GM03348 (cell line): ENCODE measurements around the gene PLEKHG4B.

Source experiments
- DNase-seq: peaks from one replicate; pipeline ENCODE4 v3.0.0; 2012; ENCODE audit warnings: low spot score

The PLEKHG4B gene

GRCh38 chr5:93221-93980, 1.4 kb downstream of the PLEKHG4B start:
- no peak for DNase-seq

- no peak for DNase-seq
Observed at GRCh38 chr5:94113-94892, 2.3 kb downstream of the PLEKHG4B start.

- DNase-seq, result no peak
Observed at GRCh38 chr5:95241-95980, 3.4 kb downstream of the PLEKHG4B start.

GRCh38 chr5:96976-97660, 5.2 kb downstream of the PLEKHG4B start:
- DNase-seq, result no peak

- DNase-seq, result no peak
Observed at GRCh38 chr5:99815-100214, 7.8 kb downstream of the PLEKHG4B start.

- no peak for DNase-seq
Observed at GRCh38 chr5:102411-103043, 10.6 kb downstream of the PLEKHG4B start.

GRCh38 chr5:104106-104505, 12.1 kb downstream of the PLEKHG4B start:
- peak; percentile 51 for DNase-seq

GRCh38 chr5:104778-105296, 12.9 kb downstream of the PLEKHG4B start:
- DNase-seq, result no peak

GRCh38 chr5:105504-106070, 13.6 kb downstream of the PLEKHG4B start:
- no peak for DNase-seq

- DNase-seq, result no peak
Observed at GRCh38 chr5:106587-106986, 14.6 kb downstream of the PLEKHG4B start.

- no peak for DNase-seq
Observed at GRCh38 chr5:107526-107925, 15.6 kb downstream of the PLEKHG4B start.

- no peak for DNase-seq
Observed at GRCh38 chr5:109826-110225, 17.9 kb downstream of the PLEKHG4B start.

GRCh38 chr5:110270-110888, 18.4 kb downstream of the PLEKHG4B start:
- no peak for DNase-seq

GRCh38 chr5:111171-111570, 19.2 kb downstream of the PLEKHG4B start:
- no peak for DNase-seq

- DNase-seq, result no peak
Observed at GRCh38 chr5:119486-120097, 27.6 kb downstream of the PLEKHG4B start.

GRCh38 chr5:121432-121831, 29.5 kb downstream of the PLEKHG4B start:
- no peak for DNase-seq

- DNase-seq, result no peak
Observed at GRCh38 chr5:125815-126214, 33.8 kb downstream of the PLEKHG4B start.

- no peak for DNase-seq
Observed at GRCh38 chr5:126806-127205, 34.8 kb downstream of the PLEKHG4B start.

- no peak for DNase-seq
Observed at GRCh38 chr5:127886-128285, 35.9 kb downstream of the PLEKHG4B start.

- DNase-seq, result peak; percentile 26
Observed at GRCh38 chr5:128446-128845, 36.5 kb downstream of the PLEKHG4B start.
